HG03066 (cell line): ENCODE data around the gene MARVELD2.

ENCODE experiments used
- ATAC-seq: cut with Tn5 transposase; IDR thresholded peaks from one replicate; pipeline ENCODE4 v1.9.1; 2021; ENCODE audit warnings: low read depth; ENCODE audit not compliant: unreplicated experiment

MARVELD2 gene

GRCh38 chr5:69492391-69492922 is 77.5 kb downstream of the MARVELD2 start, which contains the start of gene OCLN:
Gene OCLN (plus strand): TSS chr5:69492790. CDS start chr5:69504245, 11,455 bp downstream.
- ATAC-seq: no peak

GRCh38 chr5:69492923-69493395 is 78.0 kb downstream of the MARVELD2 start:
- no peak for ATAC-seq

GRCh38 chr5:69493396-69494133 is 78.6 kb downstream of the MARVELD2 start:
- ATAC-seq: no peak
